OCI-M2 (cell line): Measurements from ENCODE around the gene CYP1A1.

Source experiments
- DNase-seq: peaks from one replicate; lab custom pipeline; 2025; ENCODE audit not compliant: unreplicated experiment; lab: John Stamatoyannopoulos, UW

The CYP1A1 gene, protein sequence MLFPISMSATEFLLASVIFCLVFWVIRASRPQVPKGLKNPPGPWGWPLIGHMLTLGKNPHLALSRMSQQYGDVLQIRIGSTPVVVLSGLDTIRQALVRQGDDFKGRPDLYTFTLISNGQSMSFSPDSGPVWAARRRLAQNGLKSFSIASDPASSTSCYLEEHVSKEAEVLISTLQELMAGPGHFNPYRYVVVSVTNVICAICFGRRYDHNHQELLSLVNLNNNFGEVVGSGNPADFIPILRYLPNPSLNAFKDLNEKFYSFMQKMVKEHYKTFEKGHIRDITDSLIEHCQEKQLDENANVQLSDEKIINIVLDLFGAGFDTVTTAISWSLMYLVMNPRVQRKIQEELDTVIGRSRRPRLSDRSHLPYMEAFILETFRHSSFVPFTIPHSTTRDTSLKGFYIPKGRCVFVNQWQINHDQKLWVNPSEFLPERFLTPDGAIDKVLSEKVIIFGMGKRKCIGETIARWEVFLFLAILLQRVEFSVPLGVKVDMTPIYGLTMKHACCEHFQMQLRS

DNA sequence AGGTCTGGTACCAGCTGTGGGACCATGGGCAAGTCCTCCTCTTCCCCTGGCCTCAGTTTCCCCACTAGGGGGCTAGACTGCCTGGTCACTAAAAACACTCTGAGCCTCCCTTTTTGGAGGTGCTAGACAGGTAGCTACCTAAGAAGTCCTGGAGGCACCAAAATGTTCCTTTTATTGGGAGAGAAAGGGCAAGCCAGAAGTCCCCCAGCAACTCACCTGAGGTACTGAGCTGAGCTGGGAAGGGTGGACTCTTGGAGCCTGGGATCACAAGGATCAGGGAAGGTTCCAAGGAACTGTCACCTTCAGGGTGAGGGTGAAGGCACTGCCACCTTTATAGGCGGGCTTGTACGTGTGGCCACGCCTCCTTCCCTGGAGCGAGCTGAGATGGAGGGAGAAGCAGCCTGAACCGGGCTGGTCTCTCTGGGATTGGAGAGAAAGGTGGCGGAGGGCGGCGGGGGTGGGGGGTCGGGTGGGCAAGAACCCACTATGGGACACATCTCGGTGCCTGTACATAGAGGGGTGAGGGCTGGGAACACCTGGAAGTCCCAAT is at the start of gene CYP1A1:
TSS of gene CYP1A1 (minus strand) at position 304 of the 550 bp plus-strand sequence. CDS start 2,431 bp downstream, outside the sequence.
- DNase-seq, result no peak

DNA sequence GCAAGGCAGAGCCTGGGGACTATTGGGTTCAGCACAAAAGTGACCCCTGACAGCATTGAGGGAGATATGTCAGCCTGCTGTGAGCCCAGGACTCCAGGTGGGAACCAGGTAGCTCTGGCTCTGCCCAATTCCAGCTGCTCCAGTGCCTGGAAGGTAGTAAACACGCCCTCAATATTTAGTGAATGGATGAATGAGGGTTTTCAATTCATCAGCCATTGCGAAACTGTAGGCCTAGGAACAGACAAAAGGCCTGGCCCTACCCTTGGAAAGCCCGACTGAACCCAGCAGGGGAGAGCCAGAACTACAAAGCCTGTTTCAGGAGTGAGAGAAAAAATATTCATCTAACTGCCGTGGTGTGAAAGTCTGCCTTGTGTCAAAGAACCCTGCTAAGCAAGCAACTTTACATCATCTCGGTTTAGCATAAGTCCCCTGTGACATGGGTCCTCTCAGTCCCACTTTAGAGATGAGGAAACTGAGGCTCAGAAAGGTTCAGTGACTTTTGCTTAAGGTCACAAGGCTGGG is 48.5 kb upstream of the CYP1A1 start:
- no peak for DNase-seq

DNA sequence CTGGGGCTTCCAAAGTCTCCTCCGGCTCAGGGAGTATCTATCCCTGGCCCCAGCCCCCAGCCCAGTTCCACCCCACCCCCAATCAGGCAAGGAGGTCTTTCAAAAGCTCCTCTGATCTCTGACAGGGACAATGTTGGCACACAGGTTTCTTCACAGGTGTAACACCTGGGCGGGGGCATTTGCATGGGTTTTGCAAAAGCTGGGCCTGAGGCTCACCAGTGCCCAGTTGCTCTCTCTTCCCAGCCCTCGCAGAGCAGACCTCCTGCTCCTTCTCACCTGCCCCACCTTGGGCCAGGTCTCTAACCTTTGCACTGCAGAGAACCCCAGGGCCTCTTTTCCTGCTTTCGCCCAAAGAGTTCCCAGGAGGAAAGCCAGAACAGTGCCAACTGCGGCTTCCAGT is 48.0 kb upstream of the CYP1A1 start:
- no peak for DNase-seq

DNA sequence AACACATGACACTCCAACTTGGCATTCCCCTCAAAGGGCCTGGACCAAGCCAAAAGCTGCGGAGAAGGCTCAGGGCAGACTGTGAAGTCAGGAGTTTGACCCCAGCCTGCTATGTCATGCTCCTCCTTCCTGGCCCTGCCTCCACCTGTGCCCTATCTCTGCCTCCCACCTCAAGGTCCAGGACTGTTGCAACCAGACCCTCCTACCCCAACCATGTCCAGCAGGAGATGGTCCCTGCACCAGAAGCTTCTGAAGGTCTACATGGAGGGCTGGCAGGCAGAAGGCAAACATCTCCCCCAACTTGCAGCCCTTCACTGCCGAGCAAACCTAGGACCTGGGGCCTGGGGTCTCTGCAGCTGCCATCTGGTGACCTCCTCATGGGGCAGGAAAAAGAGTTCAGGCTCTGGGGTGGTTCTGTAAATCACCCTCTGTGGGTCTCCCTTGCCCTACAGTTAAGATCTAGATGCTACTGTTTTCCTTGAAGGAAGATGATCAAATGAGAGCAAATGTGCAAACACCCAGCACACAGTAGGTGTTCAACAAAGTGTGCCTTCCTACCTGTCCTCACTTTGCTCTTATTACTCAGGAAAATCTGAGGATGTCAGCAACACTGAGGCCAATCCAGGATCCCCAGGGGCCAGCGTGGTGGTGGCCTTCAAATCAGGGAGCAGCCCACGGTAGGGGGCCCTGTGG is 45.0 kb upstream of the CYP1A1 start:
- DNase-seq, result no peak

DNA sequence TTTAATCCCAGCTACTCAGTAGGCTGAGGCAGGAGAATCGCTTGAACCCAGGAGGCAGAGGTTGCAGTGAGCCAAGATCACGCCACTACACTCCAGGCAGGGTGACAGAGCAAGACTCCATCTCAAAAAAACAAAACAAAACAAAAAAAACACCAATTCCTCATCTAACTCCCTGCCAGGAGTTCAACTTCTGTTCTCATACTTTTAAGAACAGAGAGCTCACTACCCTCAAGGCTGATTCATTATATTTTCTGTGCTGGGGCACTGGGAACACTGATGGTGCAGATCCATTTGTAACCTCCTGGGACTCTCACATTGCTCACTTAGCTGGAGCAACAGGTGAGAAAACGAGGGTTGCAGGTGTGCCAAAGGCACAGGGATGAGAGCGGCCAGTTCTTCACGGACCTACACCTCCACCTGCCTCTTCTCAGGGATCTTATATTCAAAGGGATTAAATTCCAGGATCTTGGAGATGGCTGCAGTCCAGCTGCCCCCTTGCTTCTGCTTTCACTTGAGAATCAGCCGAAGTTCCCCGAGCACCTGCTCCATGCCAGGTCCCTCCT is 44.2 kb upstream of the CYP1A1 start:
- no peak for DNase-seq

DNA sequence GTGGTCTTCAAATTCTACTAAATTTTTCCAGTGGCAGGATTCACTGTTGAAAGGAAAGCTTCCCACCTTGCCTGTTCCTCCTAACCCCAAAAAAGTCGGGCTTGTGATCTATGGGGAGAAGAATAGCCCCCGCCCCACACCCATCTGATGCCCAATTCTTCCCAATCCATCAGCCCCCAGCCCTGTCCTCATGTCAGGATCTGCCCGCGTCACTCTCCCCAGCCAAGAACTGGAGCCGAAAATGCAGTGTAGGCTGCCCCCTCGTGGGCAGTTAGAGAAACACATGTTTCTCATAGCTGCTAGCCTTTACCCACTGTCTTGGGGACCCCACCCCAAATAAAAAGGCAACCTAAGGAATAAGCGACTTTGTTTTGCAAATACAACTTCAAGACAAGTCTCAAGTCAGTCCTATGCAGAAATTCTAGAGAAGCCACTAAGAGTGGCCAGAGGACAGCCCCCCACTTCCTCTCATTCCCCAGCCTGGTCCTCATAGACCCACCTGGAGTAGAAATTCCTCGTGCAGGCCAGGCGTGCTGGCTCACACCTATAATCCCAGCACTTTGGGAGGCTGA is 43.5 kb upstream of the CYP1A1 start:
- no peak for DNase-seq

DNA sequence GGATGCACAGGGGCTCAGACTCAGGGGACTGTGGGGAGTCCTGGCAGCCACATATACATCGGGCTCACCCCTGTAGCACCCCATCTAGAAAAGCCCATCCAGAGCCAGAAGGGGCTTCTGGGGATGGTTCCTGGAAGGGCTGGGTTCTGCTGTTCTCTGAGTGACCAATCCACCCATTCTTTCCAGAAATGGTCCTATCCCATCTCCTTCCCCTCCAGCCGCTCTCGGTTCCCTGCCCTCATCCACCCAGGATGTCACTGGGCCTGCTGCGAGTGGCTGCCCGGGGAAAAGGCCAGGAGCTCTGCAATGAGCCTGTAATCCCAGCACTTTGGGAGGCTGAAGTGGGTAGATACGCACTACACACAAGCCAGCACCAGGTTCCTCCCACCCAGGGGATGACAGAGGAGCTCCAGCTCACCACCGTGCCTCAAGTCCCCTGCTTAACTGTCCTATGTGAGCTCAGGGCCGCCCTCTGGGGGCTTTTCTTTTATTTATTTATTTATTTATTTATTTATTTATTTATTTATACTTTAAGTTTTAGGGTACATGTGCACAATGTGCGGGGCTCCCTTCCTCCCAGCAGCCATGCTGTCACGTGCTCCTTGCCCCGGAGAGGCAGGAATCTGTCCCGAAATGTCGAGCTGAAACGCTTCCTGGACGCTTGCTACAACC is 42.9 kb upstream of the CYP1A1 start:
- DNase-seq, result no peak

DNA sequence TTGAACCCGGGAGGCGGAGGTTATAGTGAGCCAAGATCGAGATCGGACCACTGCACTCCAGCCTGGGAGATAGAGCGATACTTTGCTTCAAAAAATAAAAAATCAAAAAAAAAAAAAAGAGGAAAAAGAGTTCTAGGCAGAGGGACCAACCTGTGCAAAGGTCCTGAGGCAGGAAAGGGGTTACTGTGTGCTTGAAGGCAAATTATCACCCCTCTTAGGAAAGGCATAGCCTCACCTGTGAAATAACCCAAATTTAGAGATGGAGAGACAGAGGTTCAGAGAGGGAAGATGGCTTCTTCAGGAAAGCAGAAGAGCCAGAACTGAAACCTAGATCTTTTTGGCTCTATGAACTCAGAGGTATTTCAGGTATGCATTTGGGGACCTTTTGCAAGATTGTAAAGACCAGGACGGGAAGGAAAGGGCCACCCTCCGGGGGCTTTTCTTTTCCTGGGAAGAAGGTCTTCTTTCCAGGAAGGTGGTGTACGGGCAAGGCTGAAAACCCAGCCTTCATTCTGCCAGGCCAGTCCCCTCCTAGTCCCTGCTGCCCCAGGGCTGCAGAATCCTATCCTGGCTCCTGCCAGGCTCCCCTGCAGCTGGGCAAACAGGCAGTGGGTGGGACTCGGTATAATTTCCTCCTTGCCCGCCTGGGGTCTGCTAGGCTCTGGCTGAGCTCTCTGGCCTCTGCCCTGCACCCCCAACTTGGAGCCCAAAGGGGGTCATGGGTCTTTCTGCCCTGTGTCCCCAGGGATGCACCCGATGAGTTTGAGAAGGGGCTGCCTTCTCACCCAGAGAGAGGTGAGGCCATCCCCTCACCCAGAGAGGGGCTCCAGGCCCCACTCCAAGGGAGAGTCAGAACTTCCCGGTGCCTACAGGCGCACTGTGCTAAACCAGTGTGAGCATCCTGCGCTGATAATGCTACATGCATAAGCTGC is 42.1 kb upstream of the CYP1A1 start:
- DNase-seq, result no peak

DNA sequence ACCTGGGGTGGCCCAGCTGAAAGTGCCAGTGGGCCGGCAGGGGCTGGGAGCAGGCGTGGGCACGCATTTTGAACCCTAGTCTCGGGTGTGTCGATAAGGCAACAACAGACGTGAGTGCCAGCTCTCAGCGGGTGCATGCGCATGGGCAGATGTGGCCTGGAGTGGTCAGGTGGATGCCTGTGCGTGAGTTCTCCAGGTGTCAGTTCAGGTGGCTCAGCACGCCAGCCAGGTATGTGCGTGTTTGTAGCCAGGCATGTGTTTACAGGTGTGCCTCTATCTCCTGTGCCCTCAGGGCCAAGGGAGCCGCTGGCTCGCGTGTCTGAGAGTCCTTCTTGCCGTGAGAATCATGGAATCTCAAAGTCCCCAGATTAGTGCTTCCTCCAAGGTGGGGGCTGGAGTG is 38.1 kb upstream of the CYP1A1 start:
- DNase-seq, result no peak

DNA sequence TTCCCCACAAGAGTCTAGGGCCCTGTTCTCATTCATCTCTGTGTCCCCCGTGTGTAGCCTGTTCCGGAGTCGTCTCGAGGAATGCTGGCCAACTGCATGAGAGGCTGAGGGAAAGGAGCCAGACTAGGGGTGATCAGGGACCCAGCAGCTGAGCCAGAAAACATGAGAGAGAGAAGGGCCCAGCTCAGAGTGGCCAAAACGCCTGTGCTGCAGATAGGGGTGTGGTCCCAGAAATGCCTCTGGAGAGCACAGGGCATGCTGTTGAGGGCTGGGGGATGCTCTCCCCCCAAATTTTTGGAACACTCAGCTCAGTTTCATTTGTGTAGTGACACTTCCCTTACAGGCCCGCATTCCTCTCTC is 37.4 kb upstream of the CYP1A1 start:
- DNase-seq, result no peak

DNA sequence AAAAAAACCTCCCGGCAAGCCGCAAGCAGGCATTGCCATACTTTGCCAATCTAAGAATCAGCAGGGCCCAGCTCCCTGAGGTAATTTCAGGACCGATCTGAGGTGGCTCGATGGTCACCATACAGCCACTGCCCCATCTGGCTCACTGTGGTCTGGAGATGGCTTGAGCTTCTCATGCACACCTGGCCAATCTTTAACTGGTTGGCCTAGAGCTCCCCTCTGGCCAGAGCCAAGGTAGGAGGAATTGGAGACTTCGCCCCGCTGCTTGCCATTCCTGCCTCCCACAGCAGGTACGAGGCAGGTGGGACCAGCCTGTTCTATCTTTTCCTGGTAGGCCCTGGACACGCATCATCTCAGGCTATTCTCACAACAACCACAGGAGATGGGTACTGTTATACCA is 33.4 kb upstream of the CYP1A1 start:
- DNase-seq, result no peak

DNA sequence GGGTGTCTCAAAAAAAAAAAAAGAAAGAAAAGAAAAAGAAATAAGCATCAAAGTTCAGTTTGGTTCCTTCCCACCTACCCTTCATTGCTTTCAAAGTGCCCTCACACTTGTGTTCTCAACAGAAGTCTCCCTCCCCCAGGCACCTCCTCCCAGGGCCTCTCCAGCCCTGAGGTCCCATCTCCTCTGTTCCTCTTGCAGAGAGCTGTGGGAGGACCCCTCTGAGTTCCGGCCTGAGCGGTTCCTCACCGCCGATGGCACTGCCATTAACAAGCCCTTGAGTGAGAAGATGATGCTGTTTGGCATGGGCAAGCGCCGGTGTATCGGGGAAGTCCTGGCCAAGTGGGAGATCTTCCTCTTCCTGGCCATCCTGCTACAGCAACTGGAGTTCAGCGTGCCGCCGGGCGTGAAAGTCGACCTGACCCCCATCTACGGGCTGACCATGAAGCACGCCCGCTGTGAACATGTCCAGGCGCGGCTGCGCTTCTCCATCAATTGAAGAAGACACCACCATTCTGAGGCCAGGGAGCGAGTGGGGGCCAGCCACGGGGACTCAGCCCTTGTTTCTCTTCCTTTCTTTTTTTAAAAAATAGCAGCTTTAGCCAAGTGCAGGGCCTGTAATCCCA is 29.4 kb upstream of the CYP1A1 start:
- no peak for DNase-seq

DNA sequence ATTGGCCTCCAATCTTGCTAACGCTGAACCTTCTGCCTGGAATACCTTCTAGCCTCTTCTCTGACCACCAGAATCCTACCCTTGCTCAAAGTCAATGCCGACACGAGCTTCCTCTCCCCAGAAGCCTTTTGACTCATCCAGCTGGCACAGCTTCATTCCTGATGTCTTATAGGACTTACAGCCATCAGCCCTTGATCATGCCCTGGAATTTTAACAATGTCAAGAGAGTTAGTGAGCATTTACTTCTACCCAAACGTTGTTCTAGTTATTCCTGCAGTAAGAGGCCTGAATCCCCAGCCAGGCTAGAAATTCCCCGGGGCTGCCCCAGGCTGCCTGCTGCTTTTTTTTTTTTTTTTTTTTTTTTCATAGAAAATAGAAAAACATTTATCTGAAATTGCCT is 27.2 kb upstream of the CYP1A1 start:
- DNase-seq, result no peak

DNA sequence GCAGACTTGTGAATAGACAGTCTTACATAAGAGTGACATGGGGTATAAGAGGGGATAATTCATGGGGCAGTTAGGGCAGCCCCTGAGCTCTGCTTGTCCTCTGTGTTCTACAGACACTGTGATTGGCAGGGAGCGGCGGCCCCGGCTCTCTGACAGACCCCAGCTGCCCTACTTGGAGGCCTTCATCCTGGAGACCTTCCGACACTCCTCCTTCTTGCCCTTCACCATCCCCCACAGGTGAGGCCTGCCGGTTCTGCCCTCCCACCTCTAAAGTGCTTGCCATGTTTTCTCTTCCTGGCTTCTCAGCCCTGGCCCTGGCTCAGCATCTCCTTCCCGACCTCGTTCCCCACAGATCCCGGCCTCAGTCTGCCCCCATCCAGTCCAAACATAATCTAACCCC is 26.7 kb upstream of the CYP1A1 start:
- DNase-seq, result no peak

DNA sequence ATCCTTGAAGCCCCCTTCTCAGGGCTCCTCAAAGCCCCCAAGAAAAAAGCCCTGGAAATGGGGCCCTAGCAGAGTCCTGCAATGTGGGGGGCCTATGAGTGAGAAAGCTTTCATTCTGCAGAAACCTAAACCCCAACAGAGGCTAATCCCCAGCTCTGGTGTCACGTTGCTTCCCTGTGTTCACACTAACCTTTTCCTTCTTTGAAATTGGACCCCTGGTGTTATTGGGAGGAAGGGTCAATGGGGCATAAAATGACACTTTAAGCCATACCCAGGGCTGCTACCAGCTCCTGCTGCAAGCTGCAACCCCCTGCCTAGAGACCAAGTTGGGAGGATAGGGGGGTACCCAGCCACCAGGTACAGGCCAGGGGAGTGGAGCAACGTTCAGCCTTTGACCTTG is 25.4 kb upstream of the CYP1A1 start:
- no peak for DNase-seq

DNA sequence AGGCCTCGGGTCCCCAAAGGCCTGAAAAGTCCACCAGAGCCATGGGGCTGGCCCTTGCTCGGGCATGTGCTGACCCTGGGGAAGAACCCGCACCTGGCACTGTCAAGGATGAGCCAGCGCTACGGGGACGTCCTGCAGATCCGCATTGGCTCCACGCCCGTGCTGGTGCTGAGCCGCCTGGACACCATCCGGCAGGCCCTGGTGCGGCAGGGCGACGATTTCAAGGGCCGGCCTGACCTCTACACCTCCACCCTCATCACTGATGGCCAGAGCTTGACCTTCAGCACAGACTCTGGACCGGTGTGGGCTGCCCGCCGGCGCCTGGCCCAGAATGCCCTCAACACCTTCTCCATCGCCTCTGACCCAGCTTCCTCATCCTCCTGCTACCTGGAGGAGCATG is 24.5 kb upstream of the CYP1A1 start:
- no peak for DNase-seq

DNA sequence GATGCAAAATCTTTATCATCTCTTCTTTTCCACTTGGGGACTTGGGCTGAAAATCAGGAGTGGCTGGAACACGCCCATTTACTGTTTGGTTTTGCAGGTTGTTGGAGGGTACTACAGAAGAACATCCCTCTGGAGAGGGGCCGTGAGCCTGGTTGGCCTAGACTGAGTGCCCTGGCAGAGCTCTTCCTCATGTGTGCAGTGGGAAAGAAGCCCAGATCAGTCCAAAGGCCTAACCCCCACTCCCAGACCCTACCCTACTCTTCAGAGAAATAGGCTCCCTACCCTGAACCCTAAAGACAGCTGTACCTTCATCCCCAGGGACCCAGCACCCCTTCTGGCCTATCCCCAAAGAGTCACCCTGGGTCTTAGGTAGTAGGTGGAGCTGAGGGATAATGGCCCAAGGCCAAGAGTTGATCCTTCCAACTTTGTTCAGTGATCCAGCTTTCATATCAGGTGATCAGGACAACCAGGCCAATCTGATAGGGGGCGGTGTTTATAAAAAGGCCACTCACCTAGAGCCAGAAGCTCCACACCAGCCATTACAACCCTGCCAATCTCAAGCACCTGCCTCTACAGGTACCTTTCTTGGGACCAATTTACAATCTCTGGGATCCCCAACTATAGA is 23.1 kb upstream of the CYP1A1 start, which contains the start of gene CYP1A2:
TSS of gene CYP1A2 (plus strand) at position 524 of the 625 bp plus-strand sequence. CDS start 894 bp downstream, outside the sequence.
- no peak for DNase-seq

DNA sequence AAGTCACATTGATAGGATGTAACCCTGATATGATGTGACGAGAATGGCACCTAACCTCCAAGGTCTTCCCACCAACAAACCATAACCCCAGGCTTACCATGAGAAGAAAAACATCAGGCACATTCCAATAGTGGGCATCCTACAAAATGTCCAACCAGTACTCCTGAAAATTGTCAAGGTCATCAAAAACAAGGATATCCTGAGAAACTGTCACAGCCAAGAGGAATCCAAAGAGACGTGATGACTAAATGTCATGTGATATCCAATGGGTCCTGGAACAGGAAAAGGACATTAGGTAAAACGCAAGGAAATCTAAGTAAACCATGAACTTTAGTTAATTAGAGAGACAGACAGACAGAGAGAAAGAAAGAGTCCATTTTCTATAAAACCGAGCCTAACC is 21.1 kb upstream of the CYP1A1 start:
- DNase-seq, result no peak

DNA sequence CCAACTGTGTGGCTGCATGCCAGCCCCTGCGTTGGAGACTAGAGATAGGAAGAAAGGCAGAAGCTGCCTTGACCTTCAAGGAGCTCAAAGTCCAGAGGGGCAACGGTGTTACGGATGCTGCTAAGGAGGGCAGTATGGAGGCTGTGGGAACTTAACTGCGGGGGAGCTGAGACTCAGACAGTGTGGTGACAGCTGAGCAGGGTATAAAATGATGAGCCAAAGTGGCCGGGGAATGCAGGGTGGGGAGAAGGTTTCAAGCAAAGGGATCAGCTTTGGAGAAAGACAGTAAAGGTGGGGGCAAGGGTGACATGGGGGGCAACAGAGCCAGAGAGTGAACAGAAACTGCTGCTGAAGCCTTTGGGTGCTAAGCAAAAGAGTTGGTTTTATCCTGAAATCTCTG is 17.1 kb upstream of the CYP1A1 start:
- DNase-seq, result no peak
